Progenitor cell of endocrine pancreas (in vitro differentiated cells): ENCODE data around the gene GDF3. TPM values are rescaled to one million over a fixed set of nuclear protein-coding genes. Genes with fewer than 3 reads are reported as not detected.

Experiments used
- total RNA-seq: library from RNA; stranded (reverse); gene quantifications from 2 replicates; pipeline ENCODE4 v1.2.1, GENCODE V29; 2021

The GDF3 gene
- total RNA-seq, 1 donor from 2014 or later: not detected

Other genes starting within 250 kb of the GDF3 start
- 1.7 and 2.0 TPM in 2 replicates for gene CD163, start 192.0 kb downstream of the GDF3 start, total RNA-seq
- gene APOBEC1, start 29.9 kb downstream of the GDF3 start, total RNA-seq: not detected in 2 replicates
- gene DPPA3, start 15.7 kb upstream of the GDF3 start, total RNA-seq: not detected in 2 replicates
- not detected in 2 replicates for gene CLEC4C, start 51.6 kb upstream of the GDF3 start, total RNA-seq
- not detected in 2 replicates for gene NANOGNB, start 69.4 kb upstream of the GDF3 start, total RNA-seq
- 0.64 and 0.74 TPM in 2 replicates for gene NANOG, start 93.6 kb upstream of the GDF3 start, total RNA-seq
- 14.5 and 18.6 TPM in 2 replicates for gene SLC2A14, start 177.1 kb upstream of the GDF3 start, total RNA-seq
- 21.7 and 34.8 TPM in 2 replicates for gene SLC2A3, start 240.4 kb upstream of the GDF3 start, total RNA-seq